Suppressor macrophage (primary cell): ENCODE results near the gene ZP3.
A peak's percentile ranks its signal among the peaks of the same experiment; 100 is the strongest.
"Not testable (repeated sequence)": the region's sequence is repeated elsewhere in the genome, so short reads cannot be mapped to it uniquely, and the experiment has no call there.

Experiments
- DNase-seq, 4 experiments: peaks; one replicate each; pipeline ENCODE4 v3.0.0-alpha.2; 2020 to 2022

ZP3 gene

DNA sequence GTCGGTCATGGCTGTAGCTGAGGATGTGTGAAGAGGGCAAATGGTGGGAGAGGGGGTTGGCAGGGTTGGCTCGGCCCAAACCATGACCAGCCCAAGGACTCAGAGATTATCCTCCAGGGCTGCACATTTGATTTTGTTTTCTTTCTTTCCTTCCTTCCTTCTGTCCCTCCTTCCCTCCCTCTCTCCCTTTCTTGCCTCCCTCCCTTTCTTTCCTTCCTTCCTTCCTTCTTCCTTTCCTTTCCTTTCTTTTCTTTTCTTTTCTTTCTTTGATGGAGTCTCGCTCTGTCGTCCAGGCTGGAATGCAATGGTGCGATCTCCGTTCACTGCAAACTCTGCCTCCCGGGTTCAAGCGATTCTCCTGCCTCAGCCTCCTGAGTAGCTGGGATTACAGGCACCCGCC, 19.0 kb upstream of the ZP3 start:
- DNase-seq, result no peak

DNA sequence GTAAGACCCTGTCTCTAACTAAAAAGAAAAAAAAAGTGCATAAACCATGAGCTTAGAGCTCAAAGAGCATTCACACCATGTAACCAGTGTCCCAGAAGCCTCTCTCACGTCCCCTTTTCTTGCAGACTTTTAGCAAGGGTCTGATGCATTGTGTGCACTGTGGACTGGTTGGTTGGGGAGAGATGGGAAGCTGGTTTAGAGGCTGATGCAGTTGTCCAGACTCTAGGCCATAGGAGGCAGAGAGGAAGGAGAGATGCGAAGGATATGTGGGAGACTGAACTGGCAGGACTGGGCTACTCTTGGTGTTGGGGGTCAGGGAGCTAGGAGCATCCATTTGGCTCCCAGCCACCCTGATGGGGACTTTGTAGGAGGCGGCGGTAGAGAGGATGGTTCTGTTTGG, 17.0 kb upstream of the ZP3 start:
- DNase-seq, result no peak

DNA sequence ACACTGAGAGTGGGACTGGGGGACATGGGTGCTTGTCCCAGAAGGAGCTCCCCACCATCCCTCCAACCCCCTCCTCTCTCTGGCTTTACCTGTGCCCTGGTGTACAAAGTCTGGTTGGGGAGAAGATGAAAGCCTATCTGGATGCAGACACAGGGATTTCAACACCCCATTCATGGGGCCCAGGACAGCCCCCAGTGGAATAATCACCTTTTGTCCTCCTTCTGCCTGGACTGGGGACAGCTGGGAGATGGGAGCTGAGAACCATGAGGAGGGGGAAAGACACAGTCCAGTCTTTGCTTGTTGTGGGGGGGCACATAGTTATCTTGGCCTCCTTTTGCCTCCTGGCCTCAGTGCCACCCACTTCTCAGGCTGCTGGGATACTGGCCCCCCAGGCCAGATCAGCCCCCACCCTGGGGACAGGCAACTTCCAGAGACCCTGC, 16.6 kb upstream of the ZP3 start:
- DNase-seq, result no peak

DNA sequence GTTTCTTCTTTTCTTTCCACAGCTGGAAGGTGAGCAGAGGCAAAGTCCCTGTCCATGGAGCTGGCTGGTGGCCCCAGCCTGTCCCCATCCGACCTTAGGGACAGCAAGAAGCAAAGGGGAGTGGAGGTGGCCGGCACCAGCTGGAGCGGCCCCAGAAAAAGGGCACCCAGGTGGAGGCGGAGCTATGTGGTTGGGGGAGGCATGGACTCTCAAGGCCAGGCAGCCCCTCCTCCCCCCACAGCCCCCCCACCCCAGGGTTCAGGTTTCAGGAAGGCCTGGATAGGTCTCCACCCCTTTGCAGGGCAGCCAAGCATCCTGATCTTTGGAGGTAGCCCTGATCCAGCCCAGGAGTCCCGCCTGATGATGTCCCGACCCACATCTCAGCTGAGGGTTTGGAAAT, 15.2 kb upstream of the ZP3 start, which contains the start of gene SSC4D:
Gene SSC4D (minus strand): TSS at position 161 of the 400 bp plus-strand sequence. CDS start 5,258 bp downstream, outside the sequence.
- no peak for DNase-seq

DNA sequence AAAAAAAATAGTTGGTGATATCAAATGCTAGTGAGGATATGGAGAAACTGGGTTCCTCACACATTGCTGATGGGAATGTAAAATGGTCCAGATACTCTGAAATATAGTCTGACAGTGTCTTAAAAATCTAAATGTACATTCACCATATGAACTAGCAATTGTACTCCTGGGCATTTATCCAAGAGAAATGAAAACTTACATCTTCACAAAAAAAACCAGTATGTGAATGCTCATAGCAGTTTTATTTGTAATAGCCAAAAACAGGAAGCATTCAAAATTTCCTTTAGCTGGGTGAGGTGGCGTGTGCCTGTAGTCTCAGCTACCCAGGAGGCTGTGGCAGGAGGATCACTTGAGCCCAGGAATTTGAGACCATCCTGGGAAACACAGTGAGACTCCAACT, 13.1 kb upstream of the ZP3 start:
- peak in 3 of 4 experiments; percentile 47 to 53 (median 50) for DNase-seq

DNA sequence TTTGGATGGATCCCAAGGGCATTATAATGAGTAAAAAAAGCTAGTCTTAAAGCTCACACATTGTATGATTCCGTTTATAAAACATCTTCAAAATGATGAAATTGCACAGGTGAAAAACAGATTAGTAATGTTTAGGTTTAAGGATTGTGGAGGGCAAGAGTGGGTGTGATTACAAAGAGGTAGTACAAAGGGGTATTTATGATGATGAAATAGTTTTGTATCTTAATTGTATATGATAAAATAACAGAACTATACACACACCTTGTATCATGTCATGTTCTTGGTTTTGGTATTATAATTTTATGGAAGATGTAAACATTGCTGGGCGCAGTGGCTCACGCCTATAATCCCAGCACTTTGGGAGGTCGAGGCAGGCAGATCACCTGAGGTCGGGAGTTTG, 12.5 kb upstream of the ZP3 start:
- DNase-seq, result no peak

DNA sequence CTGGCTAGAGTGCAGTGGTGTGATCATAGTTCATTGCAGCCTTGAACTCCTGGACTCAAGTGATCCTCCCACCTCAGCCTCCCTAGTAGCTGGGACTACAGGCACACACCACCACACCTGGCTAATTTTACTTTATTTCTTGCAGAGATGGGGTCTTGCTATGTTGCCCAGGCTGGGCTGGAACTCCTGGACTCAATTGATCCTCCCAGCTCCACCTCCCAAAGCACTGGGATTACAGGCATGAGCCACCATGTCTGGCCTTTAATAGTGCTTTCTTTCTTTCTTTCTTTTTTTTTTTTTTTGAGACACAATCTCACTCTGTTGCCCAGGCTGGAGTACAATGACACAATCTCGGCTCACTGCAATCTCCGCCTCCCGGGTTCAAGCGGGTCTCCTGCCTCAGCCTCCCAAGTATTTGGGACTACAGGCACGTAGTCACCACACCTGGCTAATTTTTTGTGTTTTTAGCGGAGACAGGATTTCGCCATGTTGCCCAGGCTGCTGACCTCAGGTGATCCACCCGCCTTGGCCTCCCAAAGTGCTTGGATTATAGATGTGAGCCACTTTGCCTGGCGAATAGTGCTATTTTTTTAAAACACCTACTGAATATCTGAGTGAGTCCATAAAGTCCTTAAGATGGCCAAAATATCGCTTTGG, 7.0 kb upstream of the ZP3 start:
- not testable (repeated sequence) for DNase-seq

DNA sequence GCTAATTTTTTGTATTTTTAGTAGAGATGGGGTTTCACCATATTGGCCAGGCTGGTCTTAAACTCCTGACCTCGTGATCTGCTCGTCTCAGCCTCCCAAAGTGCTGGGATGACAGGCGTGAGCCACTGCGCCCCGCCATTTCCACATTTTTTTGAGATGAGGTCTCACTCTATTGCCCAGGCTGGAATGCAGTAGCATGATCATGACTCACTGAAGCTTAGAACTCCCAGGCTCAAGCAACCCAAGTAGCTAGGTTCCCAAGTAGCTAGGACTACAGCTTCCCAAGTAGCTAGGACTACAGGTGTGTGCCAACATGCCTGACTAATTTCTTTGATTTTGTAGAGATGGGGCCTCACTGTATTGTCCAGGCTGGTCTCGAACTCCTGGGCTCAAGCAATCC, 3.7 kb upstream of the ZP3 start:
- peak; percentile 54 to 77 (median 72) for DNase-seq

DNA sequence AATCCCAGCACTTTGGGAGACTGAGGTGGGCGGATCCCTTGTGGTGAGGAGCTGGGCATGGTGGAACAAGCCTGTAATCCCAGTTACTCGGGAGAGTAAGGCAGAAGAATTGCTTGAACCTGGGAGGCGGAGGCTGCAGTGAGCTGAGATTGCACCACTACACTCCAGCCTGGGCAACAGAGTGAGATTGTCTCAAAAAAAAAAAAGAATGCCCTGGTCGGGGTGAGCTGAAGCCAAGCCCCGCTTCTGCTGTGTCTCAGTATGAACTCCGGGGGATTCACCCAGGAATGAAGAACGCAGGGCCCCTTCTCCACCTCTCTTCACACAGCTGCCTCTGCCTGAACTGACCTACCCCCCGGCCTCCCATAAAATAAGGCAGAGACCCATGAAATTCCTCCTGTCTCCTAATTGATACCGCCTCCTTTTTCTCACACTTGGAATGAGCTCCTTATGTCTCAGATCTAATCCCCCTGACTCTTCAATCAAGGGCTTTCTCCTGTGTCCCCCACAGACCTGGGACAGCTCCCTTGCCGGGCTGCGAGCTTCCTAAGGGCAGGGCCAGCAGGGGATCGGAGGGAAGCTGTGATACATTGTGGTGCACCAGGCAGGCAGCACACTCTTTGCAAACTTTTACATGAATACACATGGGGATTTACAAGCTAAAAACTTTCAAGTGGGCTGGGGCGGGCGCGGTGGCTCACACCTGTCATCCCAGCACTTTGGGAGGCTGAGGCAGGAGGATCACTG, 911 bp upstream of the ZP3 start:
- no peak for DNase-seq

DNA sequence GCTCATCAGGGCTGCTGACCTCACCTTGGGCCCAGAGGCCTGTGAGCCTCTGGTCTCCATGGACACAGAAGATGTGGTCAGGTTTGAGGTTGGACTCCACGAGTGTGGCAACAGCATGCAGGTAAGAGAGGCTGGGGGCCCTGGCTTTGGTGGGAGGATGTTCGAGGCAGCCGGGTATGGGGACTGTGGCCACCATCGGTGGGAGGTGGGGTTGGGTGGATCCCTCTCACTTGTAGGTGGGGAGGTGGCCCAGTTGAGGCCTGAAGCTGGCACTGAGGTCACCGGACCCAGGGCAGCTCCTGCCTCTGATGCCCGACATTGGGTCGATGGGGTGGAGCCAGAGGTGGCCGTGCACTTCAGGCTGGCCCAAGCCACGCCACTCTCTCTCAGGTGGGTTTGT, 406 bp downstream of the ZP3 start:
- no peak for DNase-seq

DNA sequence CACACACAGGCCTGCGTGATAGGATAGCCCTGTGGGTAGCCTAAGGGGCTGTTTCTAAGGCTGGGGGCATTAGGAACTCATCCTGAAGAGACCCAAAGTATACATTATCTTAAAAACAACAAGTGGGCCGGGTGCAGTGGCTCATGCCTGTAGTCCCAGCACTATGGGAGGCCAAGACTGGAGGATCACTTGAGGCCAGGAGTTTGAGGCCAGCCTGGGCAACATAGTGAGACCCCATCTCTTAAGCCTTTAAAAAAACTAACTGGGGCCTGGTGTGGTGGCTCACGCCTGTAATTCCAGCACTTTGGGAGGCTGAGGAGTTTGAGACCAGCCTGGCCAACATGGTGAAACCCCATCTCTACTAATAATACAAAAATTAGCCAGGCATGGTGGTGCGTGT, 808 bp downstream of the ZP3 start:
- not testable (repeated sequence) for DNase-seq

DNA sequence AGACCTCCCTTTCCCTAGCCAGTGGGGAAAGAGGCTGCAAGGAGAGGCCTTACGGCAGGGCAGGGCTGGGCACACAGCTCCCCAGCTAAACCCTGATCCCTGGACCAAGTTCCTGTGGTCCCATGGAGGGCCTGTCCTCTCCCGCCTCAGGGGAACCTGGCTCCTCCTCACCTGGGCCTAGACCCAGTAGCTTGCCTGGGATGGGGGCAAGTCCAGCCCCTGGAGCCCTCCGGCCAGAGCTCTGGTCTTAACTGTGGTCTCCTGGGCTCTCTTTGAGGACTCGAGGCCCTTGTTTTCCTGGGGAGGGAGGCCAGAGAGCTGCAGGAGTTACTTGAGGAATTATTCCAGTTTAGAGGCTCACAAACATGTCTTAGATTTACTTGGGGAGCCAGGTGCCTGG, 1.5 kb downstream of the ZP3 start:
- DNase-seq, result no peak

DNA sequence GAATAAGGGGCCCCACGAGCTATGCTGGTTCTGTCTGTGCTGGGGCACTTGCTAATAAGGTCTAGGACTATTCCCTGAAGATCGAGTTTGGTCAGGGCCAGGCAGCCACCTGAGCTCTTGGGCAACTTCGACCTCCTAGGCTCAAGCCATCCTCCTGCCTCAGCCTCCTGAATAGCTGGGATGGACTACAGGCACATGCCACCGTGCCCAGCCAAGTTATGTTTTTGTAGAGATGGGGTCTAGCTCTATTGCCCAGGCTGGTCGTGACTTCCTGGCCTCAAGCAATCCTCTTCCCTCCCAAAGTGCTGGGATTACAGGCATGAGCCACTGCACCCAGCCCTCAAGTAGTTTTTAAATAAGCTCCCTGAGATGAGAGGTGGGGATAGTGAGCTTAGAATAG, 2.9 kb downstream of the ZP3 start:
- DNase-seq, result no peak

DNA sequence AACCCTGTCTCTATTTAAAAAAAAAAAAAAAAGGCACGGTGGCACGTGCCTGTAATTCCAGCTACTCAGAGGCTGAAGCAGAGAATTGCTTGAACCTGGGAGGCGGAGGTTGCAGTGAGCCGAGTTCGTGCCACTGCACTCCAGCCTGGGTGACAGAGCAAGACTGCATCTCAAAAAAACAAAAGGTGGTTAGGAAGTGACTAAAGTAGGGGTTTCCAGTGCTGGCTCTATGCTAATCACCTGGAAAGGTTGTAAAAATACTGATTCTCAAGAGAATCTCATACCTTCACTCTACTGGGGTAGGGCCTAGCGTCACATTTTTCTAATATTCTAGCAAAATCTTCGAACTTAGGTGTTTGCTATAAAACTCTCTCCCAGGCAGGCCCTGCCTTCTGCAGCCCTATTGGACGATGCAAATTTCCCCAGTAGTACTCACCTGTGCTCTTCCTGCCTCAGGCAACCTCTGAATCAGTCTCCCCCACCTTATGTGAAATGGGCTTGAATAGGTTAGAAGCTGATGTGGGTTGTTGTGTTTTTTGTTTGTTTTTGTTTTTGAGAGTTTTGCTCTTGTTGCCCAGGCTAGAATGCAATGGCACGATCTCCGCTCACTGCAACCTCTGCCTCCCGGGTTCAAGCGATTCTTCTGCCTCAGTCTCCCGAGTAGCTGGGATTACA, 3.5 kb downstream of the ZP3 start:
- no peak for DNase-seq

DNA sequence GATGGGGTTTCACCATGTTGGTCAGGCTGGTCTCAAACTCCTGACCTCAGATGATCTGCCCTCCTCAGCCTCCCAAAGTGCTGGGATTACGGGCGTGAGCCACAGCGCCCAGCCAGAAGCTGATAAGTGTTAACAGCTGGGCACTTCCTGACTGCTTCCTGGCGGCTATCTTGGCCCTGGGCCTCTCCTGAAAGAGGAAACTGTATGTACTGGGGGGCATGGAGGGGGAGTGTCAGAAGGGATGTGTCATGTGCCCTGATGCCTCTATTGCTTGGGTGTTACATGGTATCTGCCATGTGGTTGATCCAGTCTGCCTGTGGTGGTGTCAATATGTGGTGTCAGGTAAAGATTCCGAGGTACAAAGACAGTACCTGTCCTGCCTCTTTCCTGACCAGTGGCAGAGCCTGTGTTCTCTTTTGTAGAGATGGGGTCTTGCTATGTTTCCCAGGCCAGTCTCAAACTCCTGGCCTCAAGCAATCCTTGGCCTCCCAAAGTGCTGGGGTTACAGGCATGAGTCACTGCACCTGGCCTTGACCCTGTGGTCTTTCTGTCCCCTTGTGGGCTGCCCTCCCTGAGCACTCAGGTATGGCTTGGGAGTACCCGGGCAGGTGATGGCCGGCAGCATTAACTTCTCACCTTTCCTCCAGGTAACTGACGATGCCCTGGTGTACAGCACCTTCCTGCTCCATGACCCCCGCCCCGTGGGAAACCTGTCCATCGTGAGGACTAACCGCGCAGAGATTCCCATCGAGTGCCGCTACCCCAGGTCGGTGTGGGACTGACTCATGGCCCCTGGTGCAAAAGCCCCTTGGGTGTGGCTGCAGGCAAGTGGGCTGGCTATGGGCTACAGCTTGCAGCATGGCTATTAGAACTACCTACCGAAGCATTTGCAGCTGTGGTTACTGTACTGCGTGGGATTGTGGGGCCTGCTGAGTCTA, 4.4 kb downstream of the ZP3 start:
- peak; percentile 49 to 66 (median 64) for DNase-seq

DNA sequence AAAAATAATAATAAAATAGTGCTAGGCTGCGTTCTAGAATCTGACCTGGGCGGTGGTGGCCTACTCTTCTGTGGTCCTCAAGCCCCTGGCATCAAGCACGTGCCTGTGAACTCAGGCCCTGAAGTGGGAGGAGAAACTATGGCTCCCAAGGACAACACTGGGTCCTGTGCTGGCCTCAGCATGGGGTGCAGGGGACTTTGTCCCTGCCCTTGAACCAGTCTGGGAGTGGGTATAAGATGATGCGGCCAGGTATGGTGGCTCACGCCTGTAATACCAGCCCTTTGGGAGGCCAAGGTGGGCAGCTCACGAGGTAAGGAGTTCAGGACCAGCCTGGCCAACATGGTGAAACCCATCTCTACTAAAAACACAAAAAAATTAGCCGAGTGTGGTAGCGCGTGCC, 5.5 kb downstream of the ZP3 start:
- DNase-seq, result no peak

DNA sequence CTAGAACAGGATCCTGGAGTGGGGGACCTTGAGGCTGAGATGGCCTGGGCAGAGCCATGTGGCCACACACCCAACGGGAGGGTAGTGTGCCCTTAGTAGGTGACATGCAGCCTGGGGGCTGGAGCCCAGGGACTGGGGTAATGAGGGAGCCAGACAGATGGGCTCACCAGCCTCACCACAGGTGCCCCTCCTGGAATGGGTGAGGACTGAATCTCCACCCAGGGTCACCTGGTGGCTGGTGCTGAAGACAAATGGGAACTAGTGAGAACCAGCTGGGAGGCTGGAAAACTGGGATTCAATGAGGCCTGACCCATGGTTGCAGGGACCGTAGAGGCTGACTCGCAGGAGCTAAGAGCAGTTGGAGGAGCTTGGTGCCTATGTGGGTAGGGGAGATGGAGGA, 6.1 kb downstream of the ZP3 start:
- DNase-seq, result no peak

DNA sequence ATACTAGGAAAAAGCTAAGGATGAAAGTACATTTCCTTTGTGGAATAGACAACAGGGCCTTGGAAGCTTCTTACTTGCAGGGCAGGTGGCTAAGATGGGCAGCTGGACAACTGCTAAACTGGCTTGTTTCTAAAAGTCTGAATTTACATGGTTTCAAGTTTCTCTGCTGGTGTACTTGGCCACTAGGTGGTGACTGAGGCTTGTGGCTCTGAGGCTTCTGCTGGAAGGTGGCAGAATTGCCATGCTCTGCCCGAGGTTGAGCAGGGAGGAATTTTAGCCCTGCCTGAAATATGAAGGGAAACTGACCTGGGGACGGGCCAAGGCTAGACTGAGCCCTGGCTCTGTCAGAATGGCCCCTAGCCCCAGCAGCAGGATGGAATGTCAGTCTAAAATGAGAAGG, 13.1 kb downstream of the ZP3 start:
- DNase-seq, result peak; percentile 87 to 91 (median 88)

DNA sequence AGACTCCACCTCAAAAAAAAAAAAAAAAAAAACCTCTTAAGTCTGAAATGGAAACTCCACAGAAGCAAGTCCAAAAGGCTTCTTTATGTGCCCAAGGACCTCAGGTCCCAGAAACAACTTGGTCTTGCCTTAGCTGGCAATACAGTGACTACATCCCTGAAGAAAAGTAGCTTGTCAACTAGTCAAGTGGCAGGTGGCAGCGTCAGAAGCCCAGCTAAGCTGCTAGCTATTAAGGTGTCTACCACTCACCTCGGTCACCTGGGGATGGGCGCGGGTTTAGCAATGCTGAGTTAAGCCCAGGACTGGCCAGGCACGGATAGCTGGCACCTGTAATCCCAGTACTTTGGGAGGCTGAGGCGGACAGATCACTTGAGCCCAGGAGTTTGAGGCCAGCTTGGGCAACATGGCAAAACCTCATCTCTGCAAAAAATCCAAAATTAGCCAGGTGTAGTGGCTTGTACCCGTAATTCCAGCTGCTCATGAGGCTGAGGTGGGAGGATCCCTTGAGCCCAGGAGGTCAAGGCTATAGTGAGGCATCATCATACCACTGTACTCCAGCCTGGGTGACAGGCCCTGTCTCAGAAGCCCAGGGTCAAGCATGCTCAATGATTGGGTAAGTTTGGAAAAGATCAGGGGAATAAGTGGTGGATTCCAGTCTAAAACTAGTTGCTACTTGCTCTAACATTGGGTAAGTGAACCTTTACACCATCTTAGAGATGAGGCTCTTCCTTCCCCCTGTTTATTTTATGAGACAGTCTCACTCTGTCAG, 14.6 kb downstream of the ZP3 start:
- DNase-seq, result not testable (repeated sequence)

DNA sequence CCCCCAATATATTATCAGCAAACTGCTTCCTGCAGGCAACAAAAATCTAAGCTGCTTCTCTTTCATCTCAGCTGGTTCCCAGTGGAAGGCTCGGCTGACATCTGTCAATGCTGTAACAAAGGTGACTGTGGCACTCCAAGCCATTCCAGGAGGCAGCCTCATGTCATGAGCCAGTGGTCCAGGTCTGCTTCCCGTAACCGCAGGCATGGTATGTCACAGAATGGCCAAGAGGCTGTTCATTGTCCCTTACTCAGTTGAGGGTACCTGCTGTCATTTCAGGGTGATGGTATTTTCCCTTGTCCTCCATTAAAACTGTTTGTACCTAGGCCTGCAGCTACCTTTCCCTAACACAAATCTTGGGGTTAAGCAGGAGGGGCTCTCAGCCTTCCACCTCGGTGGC, 15.7 kb downstream of the ZP3 start:
- not testable (repeated sequence) for DNase-seq

DNA sequence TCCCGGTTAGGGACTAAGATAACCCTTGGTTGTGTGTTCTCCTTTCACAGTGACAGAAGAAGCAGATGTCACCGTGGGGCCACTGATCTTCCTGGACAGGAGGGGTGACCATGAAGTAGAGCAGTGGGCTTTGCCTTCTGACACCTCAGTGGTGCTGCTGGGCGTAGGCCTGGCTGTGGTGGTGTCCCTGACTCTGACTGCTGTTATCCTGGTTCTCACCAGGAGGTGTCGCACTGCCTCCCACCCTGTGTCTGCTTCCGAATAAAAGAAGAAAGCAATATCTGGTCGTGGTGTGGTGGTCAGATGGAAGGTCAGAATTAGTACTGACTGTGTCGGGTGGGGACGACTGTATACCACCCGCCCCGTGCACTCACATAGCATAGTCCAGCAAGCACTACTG, 17.0 kb downstream of the ZP3 start:
- DNase-seq, result not testable (repeated sequence)
